Measurements from ENCODE around the gene ZBBX.
"Not testable (repeated sequence)": the region's sequence is repeated elsewhere in the genome, so short reads cannot be mapped to it uniquely, and the experiment has no call there.

The ZBBX gene

GRCh38 chr3:167380004-167380689 is at the start of gene ZBBX:
TSS of gene ZBBX (minus strand) at chr3:167380297. CDS start at chr3:167372901, 7,396 bp downstream.
- DNase-seq: peak; percentile 76

- not testable (repeated sequence) for DNase-seq
Observed at GRCh38 chr3:167426962-167427361, 46.9 kb upstream of the ZBBX start.

- not testable (repeated sequence) for DNase-seq
Observed at GRCh38 chr3:167422396-167422795, 42.3 kb upstream of the ZBBX start.

- DNase-seq: no peak
Observed at GRCh38 chr3:167409611-167410010, 29.5 kb upstream of the ZBBX start.

- DNase-seq: peak; percentile 46
Observed at GRCh38 chr3:167406876-167407492, 26.9 kb upstream of the ZBBX start.

GRCh38 chr3:167397826-167398225 is 17.7 kb upstream of the ZBBX start:
- no peak for DNase-seq

- no peak for DNase-seq
Observed at GRCh38 chr3:167396075-167396474, 16.0 kb upstream of the ZBBX start.

GRCh38 chr3:167394003-167394402 is 13.9 kb upstream of the ZBBX start:
- no peak for DNase-seq

GRCh38 chr3:167382155-167382554 is 2.1 kb upstream of the ZBBX start:
- DNase-seq: no peak

GRCh38 chr3:167375478-167375877 is 4.6 kb downstream of the ZBBX start:
- DNase-seq: no peak

GRCh38 chr3:167372138-167372537 is 8.0 kb downstream of the ZBBX start:
- no peak for DNase-seq

- no peak for DNase-seq
Observed at GRCh38 chr3:167361948-167362347, 18.1 kb downstream of the ZBBX start.

- no peak for DNase-seq
Observed at GRCh38 chr3:167361306-167361705, 18.8 kb downstream of the ZBBX start.

GRCh38 chr3:167355446-167355845 is 24.7 kb downstream of the ZBBX start:
- DNase-seq: no peak

- no peak for DNase-seq
Observed at GRCh38 chr3:167354751-167355150, 25.3 kb downstream of the ZBBX start.

- DNase-seq: peak; percentile 28
Observed at GRCh38 chr3:167350245-167350862, 29.7 kb downstream of the ZBBX start.

GRCh38 chr3:167346171-167346570 is 33.9 kb downstream of the ZBBX start:
- no peak for DNase-seq

GRCh38 chr3:167330993-167331785 is 48.9 kb downstream of the ZBBX start:
- no peak for DNase-seq

- DNase-seq: no peak
Observed at GRCh38 chr3:167323572-167323971, 56.5 kb downstream of the ZBBX start.

GRCh38 chr3:167318996-167319615 is 61.0 kb downstream of the ZBBX start:
- DNase-seq: no peak

GRCh38 chr3:167318306-167318705 is 61.8 kb downstream of the ZBBX start:
- DNase-seq: no peak

GRCh38 chr3:167306319-167306718 is 73.8 kb downstream of the ZBBX start:
- DNase-seq: no peak

GRCh38 chr3:167305340-167305890 is 74.7 kb downstream of the ZBBX start:
- no peak for DNase-seq
